HG03135 (cell line): ENCODE results near the gene DMTF1.
A peak's percentile ranks its signal among the peaks of the same experiment; 100 is the strongest.
"Not testable (repeated sequence)": the region's sequence is repeated elsewhere in the genome, so short reads cannot be mapped to it uniquely, and the experiment has no call there.

Experiments
- ATAC-seq: cut with Tn5 transposase; IDR thresholded peaks from one replicate; pipeline ENCODE4 v1.9.1; 2021; ENCODE audit warnings: mild to moderate bottlenecking, moderate library complexity; ENCODE audit not compliant: unreplicated experiment

DMTF1 gene

DNA sequence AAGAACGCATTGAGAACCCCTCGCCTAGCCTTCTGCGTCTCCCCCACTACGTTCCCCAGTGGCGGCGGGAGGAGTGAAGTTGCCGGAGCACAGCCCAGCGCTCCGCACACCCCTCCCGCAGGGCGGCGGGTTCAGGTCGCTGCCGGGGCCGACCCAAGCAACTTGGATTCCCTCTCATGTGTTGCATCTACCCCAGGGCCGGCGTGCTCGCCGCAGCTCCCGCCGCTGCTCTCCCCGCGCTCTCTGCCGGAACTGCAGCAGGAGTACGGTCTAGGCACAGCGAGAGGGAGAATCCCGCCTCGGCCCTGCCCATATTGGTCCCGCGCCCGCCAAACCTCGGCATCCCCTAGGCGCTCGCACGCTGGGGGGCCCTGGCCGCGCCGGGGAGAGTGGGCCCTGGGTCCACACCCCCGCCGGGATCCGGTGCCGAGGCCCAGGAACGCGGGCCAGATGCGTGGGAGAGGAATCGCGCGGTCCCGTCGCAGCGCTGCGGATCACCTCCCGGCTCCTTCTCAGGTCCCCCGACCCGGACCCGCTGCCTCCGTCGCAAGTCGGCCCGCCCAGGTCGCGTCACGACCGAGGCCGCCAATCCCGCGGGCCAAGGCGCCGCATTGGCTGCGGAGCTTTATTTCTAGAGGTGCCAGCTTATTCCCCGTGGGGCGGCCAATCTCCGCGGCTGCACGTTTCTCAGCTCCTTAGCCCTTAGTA, 67.9 kb downstream of the DMTF1 start:
- ATAC-seq: peak; percentile 37

GRCh38 chr7:87220734-87221215, 68.5 kb downstream of the DMTF1 start:
- no peak for ATAC-seq

- ATAC-seq: no peak
Measured at GRCh38 chr7:87223666-87224065, 71.4 kb downstream of the DMTF1 start.

DNA sequence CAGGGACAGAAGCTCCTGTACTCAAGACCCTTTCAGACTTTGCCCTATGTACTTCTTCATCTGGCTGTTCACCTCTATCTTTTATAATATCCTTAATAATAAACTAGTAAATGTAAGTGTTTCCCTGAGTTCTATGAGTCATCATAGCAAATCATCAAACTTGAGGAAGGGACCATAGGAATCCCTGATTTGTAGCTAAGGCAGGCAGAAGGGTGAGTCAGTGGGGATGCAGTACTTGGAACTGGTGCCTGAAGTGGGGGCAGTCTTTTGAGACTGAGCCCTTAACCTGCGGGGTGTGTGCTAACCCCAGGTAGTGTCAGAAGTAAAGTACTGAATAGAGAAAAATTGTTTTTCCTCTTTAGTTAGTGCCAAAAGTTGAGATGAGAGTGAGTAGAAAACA, 73.4 kb downstream of the DMTF1 start:
- ATAC-seq: no peak

DNA sequence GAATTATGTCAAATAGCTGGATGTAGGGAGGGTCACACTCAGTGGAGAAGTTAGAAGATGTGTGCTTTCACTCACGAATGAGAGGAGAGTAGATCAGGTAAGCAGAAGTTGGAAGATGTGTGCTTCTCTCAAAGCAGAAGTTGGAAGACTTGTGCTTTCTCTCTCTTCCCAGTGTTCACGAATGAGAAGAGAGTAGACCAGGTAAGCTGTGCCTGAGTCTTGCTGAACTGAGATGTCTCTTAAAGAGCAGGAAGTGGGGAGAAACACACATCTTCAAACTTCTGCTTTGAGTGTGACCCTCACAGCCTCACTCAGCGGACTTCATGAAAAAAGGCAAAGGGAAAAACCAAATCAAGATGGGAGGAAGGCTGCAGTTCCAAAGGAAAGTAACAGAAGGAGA, 74.2 kb downstream of the DMTF1 start:
- ATAC-seq: no peak

GRCh38 chr7:87231258-87231657, 79.0 kb downstream of the DMTF1 start:
- no peak for ATAC-seq

DNA sequence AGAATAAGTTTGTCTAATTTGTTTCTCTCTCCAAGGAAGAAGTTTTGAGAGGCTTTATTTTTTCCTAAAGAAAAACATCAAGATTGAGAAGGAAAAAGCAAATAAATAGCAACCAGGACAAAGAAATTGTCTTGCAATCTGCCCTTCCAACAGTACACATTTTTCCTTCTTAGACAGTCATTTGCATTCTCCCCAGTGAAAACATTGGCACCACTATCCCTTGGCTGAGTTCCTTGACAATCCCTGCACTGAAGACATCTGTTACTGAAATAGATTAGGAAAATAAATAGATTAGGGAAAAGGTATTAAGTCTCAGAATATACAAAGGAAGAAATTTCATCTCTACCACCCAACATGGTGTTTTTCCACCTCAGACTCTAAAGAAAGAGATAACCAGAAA, 79.5 kb downstream of the DMTF1 start:
- no peak for ATAC-seq

DNA sequence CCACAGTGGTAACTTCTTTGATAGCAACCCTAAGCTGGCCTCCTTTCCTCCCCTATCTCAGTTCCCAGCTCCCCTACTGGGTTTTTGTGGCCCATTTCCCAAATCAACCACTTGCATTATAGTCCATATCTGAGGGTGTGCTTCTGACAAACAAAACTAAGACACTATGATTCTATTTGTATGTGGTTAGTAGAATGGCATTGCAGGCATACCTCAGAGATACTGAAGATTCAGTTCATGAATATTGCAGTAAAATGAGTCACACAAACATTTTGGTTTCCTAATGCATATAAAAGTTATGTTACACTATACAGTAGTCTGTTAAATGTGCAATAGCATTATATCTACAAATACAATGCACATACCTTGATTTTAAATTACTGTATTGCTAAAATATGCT, 82.7 kb downstream of the DMTF1 start:
- ATAC-seq: no peak

GRCh38 chr7:87238464-87239051, 86.3 kb downstream of the DMTF1 start:
- not testable (repeated sequence) for ATAC-seq

DNA sequence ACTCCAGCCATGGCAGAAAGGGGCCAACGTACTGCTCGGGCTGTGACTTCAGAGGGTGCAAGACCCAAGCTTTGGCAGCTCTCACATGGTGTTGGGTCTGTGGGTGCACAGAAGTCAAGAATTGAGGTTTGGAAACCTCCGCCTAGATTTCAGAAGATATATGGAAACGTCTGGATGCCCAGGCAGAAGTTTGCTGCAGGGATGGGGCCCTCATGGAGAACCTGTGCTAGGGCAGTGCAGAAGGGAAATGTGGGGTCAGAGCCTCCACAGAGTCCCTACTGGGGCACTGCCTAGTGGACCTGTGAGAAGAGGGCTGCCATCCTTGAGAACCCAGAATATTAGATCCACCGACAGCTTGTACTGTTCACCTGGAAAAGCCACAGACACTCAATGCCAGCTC, 93.4 kb downstream of the DMTF1 start:
- ATAC-seq: not testable (repeated sequence)
